OCI-LY1 (cell line): ENCODE measurements around the gene HEY2.
A peak's percentile ranks its signal among the peaks of the same experiment; 100 is the strongest.

ENCODE experiments used
- H2AFZ ChIP-seq: fragments of 200-600 bp; sonication (generic), shearing (Covaris generic); 2 replicates; pipeline ENCODE4 v1.6.0; 2014; ENCODE audit warnings: antibody characterized with exemption, mild to moderate bottlenecking, low read length
- H3F3A ChIP-seq: fragments of 200-600 bp; sonication (generic), shearing (Covaris generic); 2 replicates; pipeline ENCODE4 v1.6.0; 2014; ENCODE audit warnings: mild to moderate bottlenecking, antibody characterized with exemption, low read length, moderate library complexity; ENCODE audit not compliant: insufficient read depth
- H3K27ac ChIP-seq: fragments of 200-600 bp; sonication (generic); 2 replicates; pipeline ENCODE4 v1.5.1; 2014; ENCODE audit warnings: low read length, mixed run types, mild to moderate bottlenecking, low read depth; ENCODE audit not compliant: poor library complexity, severe bottlenecking
- H3K27me3 ChIP-seq: fragments of 200-600 bp; sonication (generic); 2 replicates; pipeline ENCODE4 v1.6.0; 2014; ENCODE audit warnings: antibody characterized with exemption, mild to moderate bottlenecking, low read length, moderate library complexity; ENCODE audit not compliant: insufficient read depth
- H3K36me3 ChIP-seq: fragments of 200-600 bp; sonication (generic); 2 replicates; pipeline ENCODE4 v1.6.1; 2014; ENCODE audit warnings: mild to moderate bottlenecking, antibody characterized with exemption, low read length, moderate library complexity, mixed read lengths; ENCODE audit not compliant: insufficient read depth
- H3K4me1 ChIP-seq: fragments of 200-600 bp; sonication (generic); 2 replicates; pipeline ENCODE4 v1.5.1; 2014; ENCODE audit warnings: mild to moderate bottlenecking, low read length, moderate library complexity; ENCODE audit not compliant: insufficient read depth, severe bottlenecking
- H3K4me2 ChIP-seq: fragments of 200-600 bp; sonication (generic), shearing (Covaris generic); 2 replicates; pipeline ENCODE4 v1.6.1; 2014; ENCODE audit warnings: low read length
- H3K4me3 ChIP-seq: fragments of 200-600 bp; sonication (generic); 2 replicates; pipeline ENCODE4 v1.5.1; 2014; ENCODE audit warnings: low read length, low read depth, mild to moderate bottlenecking, mixed read lengths; ENCODE audit not compliant: poor library complexity, severe bottlenecking
- H3K79me2 ChIP-seq: fragments of 200-600 bp; shearing (Covaris generic); 2 replicates; pipeline ENCODE4 v1.6.1; 2016; ENCODE audit warnings: mixed run types, low read length, mixed read lengths; ENCODE audit not compliant: insufficient read depth
- H3K9ac ChIP-seq: fragments of 200-600 bp; sonication (generic), shearing (Covaris generic); 2 replicates; pipeline ENCODE4 v1.6.1; 2014; ENCODE audit warnings: mild to moderate bottlenecking, low read length, mixed read lengths
- H3K9me2 ChIP-seq: fragments of 200-600 bp; sonication (generic), shearing (Covaris generic); 2 replicates; pipeline ENCODE4 v1.6.1; 2014; ENCODE audit warnings: low read depth, mild to moderate bottlenecking, low read length, mixed read lengths
- H3K9me3 ChIP-seq: fragments of 200-600 bp; shearing (Covaris generic); 2 replicates; pipeline ENCODE4 v1.6.1; 2014; ENCODE audit warnings: low read length, mixed read lengths
- H4K20me1 ChIP-seq: fragments of 200-600 bp; sonication (generic), shearing (Covaris generic); 2 replicates; pipeline ENCODE4 v1.6.0; 2016; ENCODE audit warnings: mild to moderate bottlenecking, low read length; ENCODE audit not compliant: insufficient read depth
- CTCF ChIP-seq: fragments of 200-600 bp; sonication (generic), shearing (Covaris generic); IDR thresholded peaks from 2 replicates; pipeline ENCODE4 v1.5.1; 2017; ENCODE audit warnings: mild to moderate bottlenecking, antibody characterized with exemption, low read length, moderate library complexity, mixed read lengths
- EZH2 ChIP-seq: fragments of 200-600 bp; sonication (generic), shearing (Covaris generic); IDR thresholded peaks from 2 replicates; pipeline ENCODE4 v1.8.0; 2017; ENCODE audit warnings: borderline replicate concordance, mixed run types, mild to moderate bottlenecking, antibody characterized with exemption, low read length, moderate library complexity, mixed read lengths

Gene HEY2

GRCh38 chr6:125784365-125784764, 34.9 kb downstream of the HEY2 start:
- Histone ChIP-seq H3K9me2 (no peaks in the 10 kb centered on the region), H3K27ac (no peak overlapping the region), H3F3A (no peaks in the 10 kb centered on the region), H3K9ac (no peak overlapping the region), H3K79me2 (peaks cover 23% of the 10 kb centered on the region), H2AFZ (no peak overlapping the region), H4K20me1 (no peaks in the 10 kb centered on the region), H3K4me3 (no peak overlapping the region), H3K27me3 (no peaks in the 10 kb centered on the region), H3K4me2 (no peak overlapping the region), H3K4me1 (peaks cover 46% of the 10 kb centered on the region), H3K36me3 (peaks cover 5% of the 10 kb centered on the region; the same call in 1 of the 2 replicates), H3K9me3 (no peaks in the 10 kb centered on the region)
- TF ChIP-seq CTCF (no peak), EZH2 (no peak)

GRCh38 chr6:125787791-125788190, 38.4 kb downstream of the HEY2 start:
- TF ChIP-seq CTCF (peak; percentile 72), EZH2 (no peak)
- Histone ChIP-seq H3F3A (no peaks in the 10 kb centered on the region), H2AFZ (no peak overlapping the region), H3K4me2 (no peak overlapping the region), H3K4me1 (peaks cover 48% of the 10 kb centered on the region), H3K27ac (peak overlapping the region; percentile 96), H3K9me2 (no peaks in the 10 kb centered on the region), H3K4me3 (no peak overlapping the region), H3K9ac (no peak overlapping the region), H3K27me3 (no peaks in the 10 kb centered on the region), H3K79me2 (peaks cover 28% of the 10 kb centered on the region), H3K9me3 (no peaks in the 10 kb centered on the region), H3K36me3 (peaks cover 5% of the 10 kb centered on the region; the same call in 1 of the 2 replicates), H4K20me1 (no peaks in the 10 kb centered on the region)

GRCh38 chr6:125789167-125789566, 39.7 kb downstream of the HEY2 start:
- Histone ChIP-seq H3K27ac (peak overlapping the region; percentile 96), H3K4me2 (peak overlapping the region; percentile 89), H3K4me1 (peaks cover 51% of the 10 kb centered on the region), H3K9me2 (no peaks in the 10 kb centered on the region), H4K20me1 (no peaks in the 10 kb centered on the region), H2AFZ (no peak overlapping the region), H3K27me3 (no peaks in the 10 kb centered on the region), H3K36me3 (peaks cover 5% of the 10 kb centered on the region; the same call in 1 of the 2 replicates), H3K4me3 (peak overlapping the region; percentile 87), H3K9me3 (no peaks in the 10 kb centered on the region), H3K9ac (peak overlapping the region; percentile 82), H3K79me2 (peaks cover 30% of the 10 kb centered on the region), H3F3A (no peaks in the 10 kb centered on the region)
- TF ChIP-seq EZH2 = no peak
- no peak for TF ChIP-seq CTCF
